ENCODE data around the gene TPM1. TPM values are rescaled to one million over a fixed set of nuclear protein-coding genes. Genes with fewer than 3 reads are reported as not detected.

TPM1 gene
- total and polyA plus RNA-seq, 2 of the 4 experiments (the other 2 are of a cell fraction), result 661 to 1,623 TPM

DNA sequence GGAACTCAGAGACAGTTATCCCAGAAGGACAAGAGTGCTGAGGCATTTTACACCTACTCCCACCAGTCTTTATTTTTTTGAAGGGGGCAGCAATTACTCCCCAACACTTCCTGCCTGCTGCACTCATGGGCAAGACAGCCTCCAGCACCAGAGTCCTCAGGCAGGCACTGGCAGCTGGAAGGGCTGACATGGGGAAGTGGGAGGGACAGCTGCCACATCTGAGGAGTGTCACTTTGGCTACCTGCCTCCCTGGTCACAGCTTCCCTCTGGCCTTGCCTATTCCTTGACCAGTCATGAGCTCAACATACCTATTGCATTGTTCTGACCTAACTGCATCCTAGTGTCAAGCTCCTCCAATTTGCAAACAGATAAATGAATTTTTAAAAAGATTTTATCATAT, 68.9 kb downstream of the TPM1 start:
- H2AFZ ChIP-seq (replicated peaks; ENCODE audit: low read length, poor library complexity), result peak overlapping the region; percentile 47
- H2BK20ac ChIP-seq (ENCODE audit: low read depth, low read length), result peak overlapping the region; percentile 69
- H3K4ac ChIP-seq (ENCODE audit: low read depth, low read length), result peak overlapping the region; percentile 95
- peak overlapping the region; percentile 1 for H2AK9ac ChIP-seq (replicated peaks; ENCODE audit: low read depth, low read length, poor library complexity)
- DNase-seq (no peak), ATAC-seq (ENCODE audit: low read depth) (no peak)
- no peaks in the 10 kb centered on the region for H3K36me3 ChIP-seq (ENCODE audit: control insufficient read depth, insufficient read depth, low read length)
- no peak overlapping the region for H3K27ac ChIP-seq (ENCODE audit: insufficient read depth, low read length)
- peak overlapping the region; percentile 92 for H2AK5ac ChIP-seq (ENCODE audit: low read depth, low read length)
- no peak overlapping the region for H3K4me2 ChIP-seq (ENCODE audit: low read depth, low read length)
- peaks cover 0 to 7% of the 10 kb centered on the region in 2 experiments; a peak in 2 of 4 replicates for H3K79me1 ChIP-seq (ENCODE audit: low read depth in 1 of 2, low read length in 2 of 2)
- POLR2A ChIA-PET (ENCODE audit: unreplicated experiment), result interaction anchor here (0.6 kb wide), 1 partner anchor 24 kb away, joined by 3 read pairs; no protein-coding TSS in a partner anchor
- H3K23ac ChIP-seq (ENCODE audit: low read depth, low read length), result peak overlapping the region; percentile 95
- H3K4me1 ChIP-seq (ENCODE audit: control insufficient read depth, insufficient read depth, low read length), result peaks cover 17% of the 10 kb centered on the region
- peak overlapping the region; percentile 91 for H4K91ac ChIP-seq (ENCODE audit: insufficient read depth, low read depth, low read length)
- peak overlapping the region; percentile 91 for H3K18ac ChIP-seq (ENCODE audit: low read depth, low read length)
- H2BK15ac ChIP-seq (ENCODE audit: low read depth, low read length), result peak overlapping the region; percentile 85; the same call in 2 of the 3 replicates
- H3K27me3 ChIP-seq (ENCODE audit: control insufficient read depth, insufficient read depth, low read length), result no peaks in the 10 kb centered on the region
- BruUV-seq (replicated peaks), result no TSS peak
- CTCF ChIA-PET, result no interaction called here
- in situ Hi-C loops (cut with MboI; ENCODE audit: low sequenced_read_pairs) (no loop called here), intact Hi-C loops (cut with micrococcal nuclease) (no loop called here), dilution Hi-C loops (cut with HindIII; ENCODE audit: low sequenced_read_pairs, unreplicated experiment) (no loop called here)
- H3K9me3 ChIP-seq (ENCODE audit: control insufficient read depth, insufficient read depth, low read length), result peaks cover 6% of the 10 kb centered on the region
- peak overlapping the region; percentile 59; the same call in 1 of the 2 replicates for H4K5ac ChIP-seq (ENCODE audit: low read depth, low read length)
- no peaks in the 10 kb centered on the region for H4K20me1 ChIP-seq (ENCODE audit: insufficient read depth, low read length)
- H3K9me1 ChIP-seq (ENCODE audit: insufficient read depth, low read length), result peaks cover 13% of the 10 kb centered on the region
- peak overlapping the region; percentile 36 to 75; a peak in 3 of 4 replicates for H4K8ac ChIP-seq (ENCODE audit: low read depth in 2 of 2, low read length in 2 of 2)
- peak overlapping the region; percentile 64 for H2BK5ac ChIP-seq (ENCODE audit: low read depth, low read length, poor library complexity, severe bottlenecking)
- no peak for TF ChIP-seq MAFK (IDR thresholded peaks at IDR 0.05; ENCODE audit: low read depth, low read length)
- no peak for TF ChIP-seq RAD21 (IDR thresholded peaks at IDR 0.05; ENCODE audit: low read length)
- no peak for TF ChIP-seq CHD1 (IDR thresholded peaks at IDR 0.05; ENCODE audit: low read depth, low read length)
- TF ChIP-seq, protein P1, sequence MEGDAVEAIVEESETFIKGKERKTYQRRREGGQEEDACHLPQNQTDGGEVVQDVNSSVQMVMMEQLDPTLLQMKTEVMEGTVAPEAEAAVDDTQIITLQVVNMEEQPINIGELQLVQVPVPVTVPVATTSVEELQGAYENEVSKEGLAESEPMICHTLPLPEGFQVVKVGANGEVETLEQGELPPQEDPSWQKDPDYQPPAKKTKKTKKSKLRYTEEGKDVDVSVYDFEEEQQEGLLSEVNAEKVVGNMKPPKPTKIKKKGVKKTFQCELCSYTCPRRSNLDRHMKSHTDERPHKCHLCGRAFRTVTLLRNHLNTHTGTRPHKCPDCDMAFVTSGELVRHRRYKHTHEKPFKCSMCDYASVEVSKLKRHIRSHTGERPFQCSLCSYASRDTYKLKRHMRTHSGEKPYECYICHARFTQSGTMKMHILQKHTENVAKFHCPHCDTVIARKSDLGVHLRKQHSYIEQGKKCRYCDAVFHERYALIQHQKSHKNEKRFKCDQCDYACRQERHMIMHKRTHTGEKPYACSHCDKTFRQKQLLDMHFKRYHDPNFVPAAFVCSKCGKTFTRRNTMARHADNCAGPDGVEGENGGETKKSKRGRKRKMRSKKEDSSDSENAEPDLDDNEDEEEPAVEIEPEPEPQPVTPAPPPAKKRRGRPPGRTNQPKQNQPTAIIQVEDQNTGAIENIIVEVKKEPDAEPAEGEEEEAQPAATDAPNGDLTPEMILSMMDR (conservative IDR thresholded peaks at IDR 0.05; ENCODE audit: low read depth, low read length), result no peak
- TF ChIP-seq BHLHE40 (IDR thresholded peaks at IDR 0.05; ENCODE audit: low read depth, low read length), result no peak
- no peak for TF ChIP-seq POLR2A (IDR thresholded peaks at IDR 0.05; ENCODE audit: low read depth, low read length)
- no peak for TF ChIP-seq SMC3 (IDR thresholded peaks at IDR 0.05; ENCODE audit: low read depth, low read length)
- TF ChIP-seq, protein P2, sequence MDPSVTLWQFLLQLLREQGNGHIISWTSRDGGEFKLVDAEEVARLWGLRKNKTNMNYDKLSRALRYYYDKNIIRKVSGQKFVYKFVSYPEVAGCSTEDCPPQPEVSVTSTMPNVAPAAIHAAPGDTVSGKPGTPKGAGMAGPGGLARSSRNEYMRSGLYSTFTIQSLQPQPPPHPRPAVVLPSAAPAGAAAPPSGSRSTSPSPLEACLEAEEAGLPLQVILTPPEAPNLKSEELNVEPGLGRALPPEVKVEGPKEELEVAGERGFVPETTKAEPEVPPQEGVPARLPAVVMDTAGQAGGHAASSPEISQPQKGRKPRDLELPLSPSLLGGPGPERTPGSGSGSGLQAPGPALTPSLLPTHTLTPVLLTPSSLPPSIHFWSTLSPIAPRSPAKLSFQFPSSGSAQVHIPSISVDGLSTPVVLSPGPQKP (IDR thresholded peaks at IDR 0.05; ENCODE audit: borderline replicate concordance, low read depth, low read length), result no peak
- TF ChIP-seq, protein P3, sequence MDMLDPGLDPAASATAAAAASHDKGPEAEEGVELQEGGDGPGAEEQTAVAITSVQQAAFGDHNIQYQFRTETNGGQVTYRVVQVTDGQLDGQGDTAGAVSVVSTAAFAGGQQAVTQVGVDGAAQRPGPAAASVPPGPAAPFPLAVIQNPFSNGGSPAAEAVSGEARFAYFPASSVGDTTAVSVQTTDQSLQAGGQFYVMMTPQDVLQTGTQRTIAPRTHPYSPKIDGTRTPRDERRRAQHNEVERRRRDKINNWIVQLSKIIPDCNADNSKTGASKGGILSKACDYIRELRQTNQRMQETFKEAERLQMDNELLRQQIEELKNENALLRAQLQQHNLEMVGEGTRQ (IDR thresholded peaks at IDR 0.05; ENCODE audit: low read depth, low read length), result no peak
- TF ChIP-seq RFX5 (IDR thresholded peaks at IDR 0.05; ENCODE audit: low read depth, low read length), result no peak
- TF ChIP-seq NFE2L2 (IDR thresholded peaks at IDR 0.05; ENCODE audit: low read depth, low read length), result no peak
- no peak for TF ChIP-seq RCOR1 (IDR thresholded peaks at IDR 0.05; ENCODE audit: insufficient replicate concordance, low read length)
- no peak for TF ChIP-seq CEBPB (IDR thresholded peaks at IDR 0.05; ENCODE audit: low read depth, low read length)
- no peak for TF ChIP-seq MAZ (IDR thresholded peaks at IDR 0.05; ENCODE audit: borderline replicate concordance, low read depth, low read length)
- no peak for TF ChIP-seq FOS (IDR thresholded peaks at IDR 0.05; ENCODE audit: low read depth, low read length)
- no peak for TF ChIP-seq MXI1 (IDR thresholded peaks at IDR 0.05; ENCODE audit: borderline replicate concordance, low read depth, low read length)
- H3K56ac ChIP-seq (ENCODE audit: extremely low read depth, insufficient read depth, low read length), result no peak overlapping the region; the same call in 1 of the 2 replicates
- H3K4me3 ChIP-seq (ENCODE audit: insufficient read depth, low read depth, low read length), result no peak overlapping the region
- peak overlapping the region; percentile 87 for H3K14ac ChIP-seq (replicated peaks; ENCODE audit: low read depth, low read length)
- no peak overlapping the region for H3K9ac ChIP-seq (ENCODE audit: low read depth, low read length)
- peak overlapping the region; percentile 96 for H2BK120ac ChIP-seq (ENCODE audit: low read depth, low read length)
